WTC11 (cell line): ENCODE results near the gene PDK1. TPM values are rescaled to one million over a fixed set of nuclear protein-coding genes. Genes with fewer than 3 reads are reported as not detected.

ENCODE experiments used
- ATAC-seq: fragments of 200-7000 bp; cut with Tn5 transposase; 2 replicates; pipeline ENCODE4 v1.10.0; 2021; ENCODE audit warnings: mild to moderate bottlenecking, moderate library complexity
- CTCF ChIA-PET: fragments of 300-600 bp; sonication (Branson Sonifier 250); formaldehyde crosslinking; loops from one replicate; lab custom pipeline; 2021; ENCODE audit warnings: antibody characterized with exemption; lab: Charles Lee
- POLR2A ChIA-PET: fragments of 350-600 bp; sonication (Branson Sonifier 250); formaldehyde crosslinking; loops from one replicate; lab custom pipeline; 2021; ENCODE audit warnings: antibody characterized with exemption; lab: Charles Lee
- DNase-seq: peaks from one replicate; pipeline ENCODE4 v3.0.0; 2021; ENCODE audit warnings: low spot score
- H3K27ac Mint-ChIP-seq: 2 replicates; pipeline ENCODE4 v1.8.0; 2021; ENCODE audit warnings: mixed read lengths
- H3K27me3 Mint-ChIP-seq: 2 replicates; pipeline ENCODE4 v1.8.0; 2021; ENCODE audit warnings: low read depth, mild to moderate bottlenecking, moderate library complexity, mixed read lengths
- H3K36me3 Mint-ChIP-seq: 2 replicates; pipeline ENCODE4 v1.8.0; 2021; ENCODE audit warnings: mixed read lengths
- H3K4me1 Mint-ChIP-seq: 2 replicates; pipeline ENCODE4 v1.8.0; 2022; ENCODE audit warnings: mixed read lengths
- H3K4me3 Mint-ChIP-seq: 2 replicates; pipeline ENCODE4 v1.8.0; 2021; ENCODE audit warnings: mild to moderate bottlenecking, moderate library complexity, mixed read lengths
- H3K9me3 Mint-ChIP-seq: 2 replicates; pipeline ENCODE4 v1.8.0; 2021; ENCODE audit warnings: mixed read lengths
- EMX1 ChIP-seq: fragments of 250-450 bp; sonication (Bioruptor Pico); IDR thresholded peaks from 2 replicates; pipeline ENCODE4 v1.8.0; 2021; ENCODE audit warnings: mild to moderate bottlenecking
- ERG ChIP-seq: fragments of 250-450 bp; sonication (Bioruptor Pico); IDR thresholded peaks from 2 replicates; pipeline ENCODE4 v1.8.0; 2021; ENCODE audit warnings: mild to moderate bottlenecking
- GRHL2 ChIP-seq: fragments of 250-450 bp; sonication (Bioruptor Pico); IDR thresholded peaks from 2 replicates; pipeline ENCODE4 v1.8.0; 2022; ENCODE audit warnings: mild to moderate bottlenecking, moderate library complexity; ENCODE audit not compliant: insufficient replicate concordance, severe bottlenecking
- NFYB ChIP-seq: sonication (generic); formaldehyde crosslinking; conservative IDR thresholded peaks from 2 replicates; pipeline ENCODE4 v1.8.0; 2022; ENCODE audit warnings: low read depth, missing genetic modification reagents
- ZBTB43 ChIP-seq: sonication (generic); formaldehyde crosslinking; IDR thresholded peaks from 2 replicates; pipeline ENCODE4 v1.8.1; 2023; ENCODE audit warnings: mild to moderate bottlenecking, missing genetic modification reagents
- ZMAT4 ChIP-seq: fragments of 250-450 bp; sonication (Bioruptor Pico); IDR thresholded peaks from 2 replicates; pipeline ENCODE4 v1.9.0; 2021; ENCODE audit warnings: mild to moderate bottlenecking
- ZNF532 ChIP-seq: fragments of 250-450 bp; sonication (Bioruptor Pico); IDR thresholded peaks from 2 replicates; pipeline ENCODE4 v1.9.0; 2021; ENCODE audit warnings: mild to moderate bottlenecking, borderline replicate concordance
- total RNA-seq: library from RNA; stranded (reverse); gene quantifications from 3 replicates; pipeline ENCODE4 v1.2.3, GENCODE V29; 2021
- TF ChIP-seq, protein P1 (sequence below): fragments of 250-450 bp; sonication (Bioruptor Pico); conservative IDR thresholded peaks from 2 replicates; pipeline ENCODE4 v1.9.0; 2021; ENCODE audit warnings: mild to moderate bottlenecking
- TF ChIP-seq, protein P2 (sequence below): sonication (generic); formaldehyde crosslinking; IDR thresholded peaks from 2 replicates; pipeline ENCODE4 v1.8.0; 2023; ENCODE audit warnings: missing genetic modification reagents, mild to moderate bottlenecking, borderline replicate concordance
- TF ChIP-seq, protein P3 (sequence below): sonication (generic); formaldehyde crosslinking; IDR thresholded peaks from 2 replicates; pipeline ENCODE4 v1.8.1; 2022; ENCODE audit warnings: missing genetic modification reagents, borderline replicate concordance

Gene PDK1
- total RNA-seq, 1 experiment from 2014 or later = 22.9 TPM

- TF ChIP-seq, protein P1, sequence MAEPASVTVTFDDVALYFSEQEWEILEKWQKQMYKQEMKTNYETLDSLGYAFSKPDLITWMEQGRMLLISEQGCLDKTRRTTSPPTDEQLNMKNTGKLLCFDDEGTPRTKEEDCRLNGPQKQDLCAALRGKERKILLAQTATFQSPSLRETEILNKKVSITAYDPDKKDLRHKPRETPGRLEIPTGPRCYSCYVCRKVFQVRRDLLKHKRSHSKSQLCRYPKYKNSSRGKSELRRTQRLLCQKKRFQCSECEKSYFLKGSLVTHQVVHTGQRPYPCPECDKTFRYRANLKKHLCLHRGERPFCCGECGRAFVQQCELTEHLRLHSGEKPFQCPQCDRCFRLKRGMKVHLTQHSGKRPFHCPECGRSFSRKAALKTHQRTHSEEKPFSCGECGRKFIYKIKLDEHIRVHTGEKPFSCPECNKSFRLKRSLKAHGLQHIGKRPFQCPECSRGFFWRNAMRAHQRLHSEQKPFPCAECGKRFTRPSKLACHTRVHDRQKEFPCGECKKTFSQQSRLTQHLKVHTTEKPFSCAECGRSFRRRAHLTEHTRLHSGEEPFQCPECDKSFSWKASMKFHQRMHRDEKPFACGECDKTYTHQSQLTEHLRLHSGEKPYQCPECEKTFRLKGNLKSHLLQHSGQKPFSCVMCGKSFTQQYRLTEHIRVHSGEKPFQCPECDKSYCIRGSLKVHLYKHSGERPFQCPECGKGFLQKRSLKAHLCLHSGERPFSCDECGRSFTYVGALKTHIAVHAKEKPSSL (CRISPR knock-in tag) = no peak
- no peak for TF ChIP-seq EMX1
- TF ChIP-seq, protein P2, sequence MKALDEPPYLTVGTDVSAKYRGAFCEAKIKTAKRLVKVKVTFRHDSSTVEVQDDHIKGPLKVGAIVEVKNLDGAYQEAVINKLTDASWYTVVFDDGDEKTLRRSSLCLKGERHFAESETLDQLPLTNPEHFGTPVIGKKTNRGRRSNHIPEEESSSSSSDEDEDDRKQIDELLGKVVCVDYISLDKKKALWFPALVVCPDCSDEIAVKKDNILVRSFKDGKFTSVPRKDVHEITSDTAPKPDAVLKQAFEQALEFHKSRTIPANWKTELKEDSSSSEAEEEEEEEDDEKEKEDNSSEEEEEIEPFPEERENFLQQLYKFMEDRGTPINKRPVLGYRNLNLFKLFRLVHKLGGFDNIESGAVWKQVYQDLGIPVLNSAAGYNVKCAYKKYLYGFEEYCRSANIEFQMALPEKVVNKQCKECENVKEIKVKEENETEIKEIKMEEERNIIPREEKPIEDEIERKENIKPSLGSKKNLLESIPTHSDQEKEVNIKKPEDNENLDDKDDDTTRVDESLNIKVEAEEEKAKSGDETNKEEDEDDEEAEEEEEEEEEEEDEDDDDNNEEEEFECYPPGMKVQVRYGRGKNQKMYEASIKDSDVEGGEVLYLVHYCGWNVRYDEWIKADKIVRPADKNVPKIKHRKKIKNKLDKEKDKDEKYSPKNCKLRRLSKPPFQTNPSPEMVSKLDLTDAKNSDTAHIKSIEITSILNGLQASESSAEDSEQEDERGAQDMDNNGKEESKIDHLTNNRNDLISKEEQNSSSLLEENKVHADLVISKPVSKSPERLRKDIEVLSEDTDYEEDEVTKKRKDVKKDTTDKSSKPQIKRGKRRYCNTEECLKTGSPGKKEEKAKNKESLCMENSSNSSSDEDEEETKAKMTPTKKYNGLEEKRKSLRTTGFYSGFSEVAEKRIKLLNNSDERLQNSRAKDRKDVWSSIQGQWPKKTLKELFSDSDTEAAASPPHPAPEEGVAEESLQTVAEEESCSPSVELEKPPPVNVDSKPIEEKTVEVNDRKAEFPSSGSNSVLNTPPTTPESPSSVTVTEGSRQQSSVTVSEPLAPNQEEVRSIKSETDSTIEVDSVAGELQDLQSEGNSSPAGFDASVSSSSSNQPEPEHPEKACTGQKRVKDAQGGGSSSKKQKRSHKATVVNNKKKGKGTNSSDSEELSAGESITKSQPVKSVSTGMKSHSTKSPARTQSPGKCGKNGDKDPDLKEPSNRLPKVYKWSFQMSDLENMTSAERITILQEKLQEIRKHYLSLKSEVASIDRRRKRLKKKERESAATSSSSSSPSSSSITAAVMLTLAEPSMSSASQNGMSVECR (CRISPR knock-in tag) = no peak
Measured at GRCh38 chr2:172507199-172507598, 48.7 kb upstream of the PDK1 start (continued).

DNA sequence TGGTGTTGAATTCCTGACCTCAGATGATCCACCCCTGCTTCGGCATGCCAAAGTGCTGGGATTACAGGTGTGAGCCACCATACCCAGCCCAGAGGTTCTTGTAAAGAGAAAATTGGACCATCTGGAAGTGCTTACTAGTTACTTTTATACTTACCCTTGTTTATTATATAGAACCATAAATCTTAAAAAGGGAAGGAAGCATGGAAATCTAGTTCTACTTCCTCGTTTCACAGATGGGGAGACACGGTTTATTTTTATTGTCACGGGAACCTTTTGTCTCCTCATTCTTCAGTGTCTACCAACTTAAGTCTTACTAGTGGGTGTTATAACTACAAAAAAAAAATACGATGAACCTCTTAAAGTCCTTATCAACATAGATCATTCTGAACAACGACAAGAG, 45.8 kb upstream of the PDK1 start:
- ChIA-PET CTCF (no interaction called here), POLR2A (no interaction called here)
- H3K36me3 Mint-ChIP-seq = peaks cover 73% of the 10 kb centered on the region
- ATAC-seq (no peak), DNase-seq (no peak)
- TF ChIP-seq GRHL2 (CRISPR knock-in tag) (no peak), ZMAT4 (CRISPR knock-in tag) (no peak)
- TF ChIP-seq, protein P1 (CRISPR knock-in tag) = no peak
- H3K4me1 Mint-ChIP-seq = peaks cover 9% of the 10 kb centered on the region; the same call in 1 of the 2 replicates
- H3K27me3 Mint-ChIP-seq = no peaks in the 10 kb centered on the region
- peaks cover 51% of the 10 kb centered on the region for H3K9me3 Mint-ChIP-seq
- H3K27ac Mint-ChIP-seq = no peak overlapping the region
- H3K4me3 Mint-ChIP-seq = no peak overlapping the region

GRCh38 chr2:172510548-172510947, 45.3 kb upstream of the PDK1 start:
- H3K36me3 Mint-ChIP-seq = peaks cover 73% of the 10 kb centered on the region
- CTCF ChIA-PET = no interaction called here
- peaks cover 56% of the 10 kb centered on the region for H3K9me3 Mint-ChIP-seq
- no peak overlapping the region for H3K27ac Mint-ChIP-seq
- ATAC-seq (no peak), DNase-seq (no peak)
- H3K27me3 Mint-ChIP-seq = no peaks in the 10 kb centered on the region
- peaks cover 9% of the 10 kb centered on the region; the same call in 1 of the 2 replicates for H3K4me1 Mint-ChIP-seq
- H3K4me3 Mint-ChIP-seq = no peak overlapping the region
- POLR2A ChIA-PET = no interaction called here
- TF ChIP-seq ERG = no peak
- no peak for TF ChIP-seq ZMAT4 (CRISPR knock-in tag)
- TF ChIP-seq NFYB (CRISPR knock-in tag) = no peak
- no peak for TF ChIP-seq ZBTB43 (CRISPR knock-in tag)
- TF ChIP-seq, protein P3, sequence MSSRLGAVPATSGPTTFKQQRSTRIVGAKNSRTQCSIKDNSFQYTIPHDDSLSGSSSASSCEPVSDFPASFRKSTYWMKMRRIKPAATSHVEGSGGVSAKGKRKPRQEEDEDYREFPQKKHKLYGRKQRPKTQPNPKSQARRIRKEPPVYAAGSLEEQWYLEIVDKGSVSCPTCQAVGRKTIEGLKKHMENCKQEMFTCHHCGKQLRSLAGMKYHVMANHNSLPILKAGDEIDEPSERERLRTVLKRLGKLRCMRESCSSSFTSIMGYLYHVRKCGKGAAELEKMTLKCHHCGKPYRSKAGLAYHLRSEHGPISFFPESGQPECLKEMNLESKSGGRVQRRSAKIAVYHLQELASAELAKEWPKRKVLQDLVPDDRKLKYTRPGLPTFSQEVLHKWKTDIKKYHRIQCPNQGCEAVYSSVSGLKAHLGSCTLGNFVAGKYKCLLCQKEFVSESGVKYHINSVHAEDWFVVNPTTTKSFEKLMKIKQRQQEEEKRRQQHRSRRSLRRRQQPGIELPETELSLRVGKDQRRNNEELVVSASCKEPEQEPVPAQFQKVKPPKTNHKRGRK (CRISPR knock-in tag) = no peak
- TF ChIP-seq ZNF532 (CRISPR knock-in tag) = no peak
